ENCODE measurements around the gene PCDHGA6.
"Not testable (repeated sequence)": the region's sequence is repeated elsewhere in the genome, so short reads cannot be mapped to it uniquely, and the experiment has no call there.

Gene PCDHGA6

DNA sequence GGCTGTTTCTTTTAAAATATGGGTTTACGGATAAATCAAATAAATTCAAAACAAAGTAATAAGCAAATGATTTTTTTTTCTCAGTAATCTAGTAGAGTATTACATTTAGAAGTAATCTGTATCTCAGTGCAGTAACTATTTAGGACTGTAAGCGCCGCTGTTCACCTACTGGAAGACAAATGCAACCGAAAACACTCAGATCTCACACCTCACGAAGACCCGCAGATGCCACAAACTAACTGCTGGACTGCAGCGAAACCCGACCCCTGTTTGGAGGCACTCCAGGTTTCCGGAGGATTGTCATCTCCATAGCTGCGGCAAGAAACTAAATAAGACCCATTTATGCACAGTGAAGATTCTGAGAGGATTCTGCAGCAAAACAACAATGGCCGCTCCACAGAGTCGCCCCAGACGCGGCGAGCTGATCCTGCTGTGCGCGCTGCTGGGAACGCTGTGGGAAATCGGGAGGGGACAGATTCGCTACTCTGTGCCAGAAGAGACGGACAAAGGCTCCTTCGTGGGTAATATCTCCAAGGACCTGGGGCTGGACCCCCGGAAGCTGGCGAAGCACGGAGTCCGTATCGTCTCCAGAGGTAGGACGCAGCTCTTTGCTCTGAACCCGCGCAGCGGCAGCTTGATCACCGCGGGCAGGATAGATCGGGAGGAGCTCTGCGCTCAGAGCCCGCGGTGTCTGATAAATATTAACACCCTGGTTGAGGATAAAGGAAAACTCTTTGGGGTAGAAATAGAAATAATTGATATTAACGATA, 18.9 kb downstream of the PCDHGA6 start, which contains the start of gene PCDHGA8:
PCDHGA8 (plus strand) TSS at position 205 of the 770 bp plus-strand sequence; CDS start at position 386, 181 bp downstream.
- ChIA-PET POLR2A (no interaction called here), CTCF (interaction anchor here (0.7 to 8.4 kb wide), 9 partner anchors 11 to 174 kb away, joined by 3 to 77 read pairs (median 5); partner anchors contain the start of genes PCDHGA10, PCDHGA6, PCDHGB1 and PCDHGB6)
- H3K4me3 ChIP-seq (ENCODE audit: low read depth, low read length) = 0 out of 2 replicates have a peak within 1 kb of the TSS, but pooled peaks have one; percentile 1
- no peak for DNase-seq (ENCODE audit: low read depth, low spot score)
- TF ChIP-seq, protein P1, sequence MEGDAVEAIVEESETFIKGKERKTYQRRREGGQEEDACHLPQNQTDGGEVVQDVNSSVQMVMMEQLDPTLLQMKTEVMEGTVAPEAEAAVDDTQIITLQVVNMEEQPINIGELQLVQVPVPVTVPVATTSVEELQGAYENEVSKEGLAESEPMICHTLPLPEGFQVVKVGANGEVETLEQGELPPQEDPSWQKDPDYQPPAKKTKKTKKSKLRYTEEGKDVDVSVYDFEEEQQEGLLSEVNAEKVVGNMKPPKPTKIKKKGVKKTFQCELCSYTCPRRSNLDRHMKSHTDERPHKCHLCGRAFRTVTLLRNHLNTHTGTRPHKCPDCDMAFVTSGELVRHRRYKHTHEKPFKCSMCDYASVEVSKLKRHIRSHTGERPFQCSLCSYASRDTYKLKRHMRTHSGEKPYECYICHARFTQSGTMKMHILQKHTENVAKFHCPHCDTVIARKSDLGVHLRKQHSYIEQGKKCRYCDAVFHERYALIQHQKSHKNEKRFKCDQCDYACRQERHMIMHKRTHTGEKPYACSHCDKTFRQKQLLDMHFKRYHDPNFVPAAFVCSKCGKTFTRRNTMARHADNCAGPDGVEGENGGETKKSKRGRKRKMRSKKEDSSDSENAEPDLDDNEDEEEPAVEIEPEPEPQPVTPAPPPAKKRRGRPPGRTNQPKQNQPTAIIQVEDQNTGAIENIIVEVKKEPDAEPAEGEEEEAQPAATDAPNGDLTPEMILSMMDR (IDR thresholded peaks at IDR 0.05; ENCODE audit: insufficient read depth, low read length, missing control alignments) = no peak

GRCh38 chr5:141393267-141393666, 19.6 kb downstream of the PCDHGA6 start:
- TF ChIP-seq, protein P1 (IDR thresholded peaks at IDR 0.05; ENCODE audit: insufficient read depth, low read length, missing control alignments) = no peak
- no peak overlapping the region for H3K4me3 ChIP-seq (ENCODE audit: low read depth, low read length)
- ChIA-PET CTCF (interaction anchor here (1.0 to 8.4 kb wide), 6 partner anchors 12 to 173 kb away, joined by 3 to 77 read pairs (median 10); partner anchors contain the start of genes PCDHGA10 and PCDHGA6), POLR2A (no interaction called here)
- no peak for DNase-seq (ENCODE audit: low read depth, low spot score)

DNA sequence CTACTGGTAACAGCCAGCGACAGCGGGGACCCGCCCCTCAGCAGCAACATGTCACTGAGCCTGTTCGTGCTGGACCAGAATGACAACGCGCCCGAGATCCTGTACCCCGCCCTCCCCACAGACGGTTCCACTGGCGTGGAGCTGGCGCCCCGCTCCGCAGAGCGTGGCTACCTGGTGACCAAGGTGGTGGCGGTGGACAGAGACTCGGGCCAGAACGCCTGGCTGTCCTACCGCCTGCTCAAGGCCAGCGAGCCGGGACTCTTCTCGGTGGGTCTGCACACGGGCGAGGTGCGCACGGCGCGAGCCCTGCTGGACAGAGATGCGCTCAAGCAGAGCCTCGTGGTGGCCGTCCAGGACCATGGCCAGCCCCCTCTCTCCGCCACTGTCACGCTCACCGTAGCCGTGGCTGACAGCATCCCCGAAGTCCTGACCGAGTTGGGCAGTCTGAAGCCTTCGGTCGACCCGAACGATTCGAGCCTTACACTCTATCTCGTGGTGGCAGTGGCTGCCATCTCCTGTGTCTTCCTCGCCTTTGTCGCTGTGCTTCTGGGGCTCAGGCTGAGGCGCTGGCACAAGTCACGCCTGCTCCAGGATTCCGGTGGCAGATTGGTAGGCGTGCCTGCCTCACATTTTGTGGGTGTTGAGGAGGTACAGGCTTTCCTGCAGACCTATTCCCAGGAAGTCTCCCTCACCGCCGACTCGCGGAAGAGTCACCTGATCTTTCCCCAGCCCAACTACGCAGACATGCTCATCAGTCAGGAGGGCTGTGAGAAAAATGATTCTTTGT, 20.9 kb downstream of the PCDHGA6 start:
- H3K4me3 ChIP-seq (ENCODE audit: low read depth, low read length); DNase-seq (ENCODE audit: low read depth, low spot score); POLR2A ChIA-PET: not testable (repeated sequence)
- CTCF ChIA-PET = interaction anchor here (0.9 to 4.6 kb wide), 8 partner anchors 12 to 172 kb away, joined by 3 to 50 read pairs (median 10); partner anchors contain the start of genes PCDHGA10, PCDHGA12, PCDHGA6 and PCDHGB6

DNA sequence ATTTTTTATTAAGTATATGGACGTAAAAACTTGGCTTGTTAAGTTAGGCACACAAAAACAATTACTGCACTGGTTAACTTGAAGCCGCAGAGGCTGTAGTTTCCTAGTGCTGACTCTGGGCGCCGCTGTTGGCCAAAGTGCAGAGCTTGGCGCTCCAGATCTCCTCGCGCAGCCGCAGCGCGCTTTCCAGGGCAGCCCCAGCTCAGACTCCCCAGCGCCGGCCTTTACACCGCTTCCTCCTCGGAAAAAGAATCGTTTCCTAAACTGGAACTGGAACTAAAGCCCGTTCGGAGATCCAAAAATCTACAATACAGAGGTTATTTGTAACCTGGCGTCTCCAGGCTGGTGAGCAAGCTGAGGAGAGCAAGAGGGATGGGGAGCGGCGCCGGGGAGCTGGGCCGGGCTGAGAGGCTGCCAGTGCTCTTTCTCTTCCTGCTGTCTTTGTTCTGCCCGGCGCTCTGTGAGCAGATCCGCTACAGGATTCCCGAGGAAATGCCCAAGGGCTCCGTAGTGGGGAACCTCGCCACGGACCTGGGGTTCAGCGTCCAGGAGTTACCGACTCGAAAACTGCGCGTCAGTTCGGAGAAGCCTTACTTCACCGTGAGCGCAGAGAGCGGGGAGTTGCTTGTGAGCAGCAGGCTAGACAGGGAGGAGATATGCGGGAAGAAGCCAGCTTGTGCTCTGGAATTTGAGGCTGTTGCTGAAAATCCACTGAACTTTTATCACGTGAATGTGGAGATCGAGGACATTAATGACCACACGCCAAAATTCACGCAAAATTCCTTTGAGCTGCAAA, 24.3 kb downstream of the PCDHGA6 start, which contains the start of gene PCDHGB5:
PCDHGB5 (plus strand) TSS at position 192 of the 796 bp plus-strand sequence; CDS start at position 373, 181 bp downstream.
- ChIA-PET CTCF (interaction anchor here (0.7 to 4.6 kb wide), 23 partner anchors 9 to 174 kb away, joined by 3 to 50 read pairs (median 9); partner anchors contain the start of genes PCDHGA10, PCDHGA11, PCDHGA12 and PCDHGA6), POLR2A (interaction anchor here (1.4 kb wide), 1 partner anchor 166 kb away, joined by 3 read pairs; no protein-coding TSS in a partner anchor)
- TF ChIP-seq, protein P1 (IDR thresholded peaks at IDR 0.05; ENCODE audit: insufficient read depth, low read length, missing control alignments) = peak; percentile 50
- peak within 1 kb of the TSS; percentile 47 for H3K4me3 ChIP-seq (ENCODE audit: low read depth, low read length)
- not testable (repeated sequence) for DNase-seq (ENCODE audit: low read depth, low spot score)

DNA sequence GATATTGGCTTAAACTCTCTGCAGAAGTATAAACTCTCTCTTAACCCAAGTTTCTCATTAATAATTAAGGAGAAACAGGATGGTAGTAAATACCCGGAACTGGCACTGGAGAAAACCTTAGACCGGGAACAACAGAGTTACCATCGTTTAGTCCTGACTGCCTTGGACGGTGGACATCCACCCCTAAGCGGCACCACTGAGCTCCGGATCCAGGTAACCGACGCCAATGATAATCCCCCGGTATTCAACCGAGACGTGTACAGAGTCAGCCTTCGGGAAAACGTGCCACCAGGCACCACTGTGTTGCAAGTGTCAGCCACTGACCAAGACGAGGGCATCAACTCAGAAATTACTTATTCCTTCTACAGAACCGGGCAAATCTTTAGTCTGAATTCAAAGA, 24.9 kb downstream of the PCDHGA6 start:
- DNase-seq (ENCODE audit: low read depth, low spot score) = no peak
- TF ChIP-seq, protein P1 (IDR thresholded peaks at IDR 0.05; ENCODE audit: insufficient read depth, low read length, missing control alignments) = no peak
- ChIA-PET CTCF (interaction anchor here (1.8 to 4.6 kb wide), 11 partner anchors 8 to 165 kb away, joined by 5 to 50 read pairs (median 13); partner anchors contain the start of genes PCDHGA10, PCDHGA11, PCDHGA12 and PCDHGA6), POLR2A (no interaction called here)
- no peak overlapping the region for H3K4me3 ChIP-seq (ENCODE audit: low read depth, low read length)
